Stimulated activated memory B cell treated with anti-CD40 and anti-IgM and Interleukin-4, amounts not matched to agents 10 μg/mL and 1 μg/mL and 100 μg/mL, for 72 hours (primary cell): ENCODE measurements around the gene MYO5A.
"Not testable (repeated sequence)": the region's sequence is repeated elsewhere in the genome, so short reads cannot be mapped to it uniquely, and the experiment has no call there.

Experiments used
- ATAC-seq: fragments of 150-1000 bp; cut with Tn5 transposase; 2 replicates; pipeline ENCODE4 v1.10.0; 2021
- H3K27ac Mint-ChIP-seq: one replicate; pipeline ENCODE4 v1.8.0; 2022; ENCODE audit warnings: mild to moderate bottlenecking, mixed read lengths
- H3K27me3 Mint-ChIP-seq: one replicate; pipeline ENCODE4 v1.8.0; 2022; ENCODE audit warnings: mixed read lengths
- H3K36me3 Mint-ChIP-seq: one replicate; pipeline ENCODE4 v1.8.0; 2022; ENCODE audit warnings: mixed read lengths
- H3K4me1 Mint-ChIP-seq: one replicate; pipeline ENCODE4 v1.8.0; 2022; ENCODE audit warnings: mixed read lengths
- H3K4me3 Mint-ChIP-seq: one replicate; pipeline ENCODE4 v1.8.0; 2022; ENCODE audit warnings: mild to moderate bottlenecking, moderate library complexity, mixed read lengths
- H3K9me3 Mint-ChIP-seq: one replicate; pipeline ENCODE4 v1.8.0; 2022; ENCODE audit warnings: mixed read lengths

MYO5A gene

GRCh38 chr15:52523647-52524046 is 5.0 kb downstream of the MYO5A start:
- Mint-ChIP-seq H3K4me1 (peaks cover 77% of the 10 kb centered on the region), H3K4me3 (no peak overlapping the region), H3K9me3 (no peaks in the 10 kb centered on the region), H3K36me3 (peaks cover 17% of the 10 kb centered on the region), H3K27me3 (no peaks in the 10 kb centered on the region), H3K27ac (no peak overlapping the region)
- no peak for ATAC-seq

GRCh38 chr15:52523192-52523591 is 5.5 kb downstream of the MYO5A start:
- Mint-ChIP-seq H3K36me3 (peaks cover 17% of the 10 kb centered on the region), H3K27me3 (no peaks in the 10 kb centered on the region), H3K9me3 (no peaks in the 10 kb centered on the region), H3K4me3 (no peak overlapping the region), H3K4me1 (peaks cover 80% of the 10 kb centered on the region), H3K27ac (no peak overlapping the region)
- no peak for ATAC-seq

DNA sequence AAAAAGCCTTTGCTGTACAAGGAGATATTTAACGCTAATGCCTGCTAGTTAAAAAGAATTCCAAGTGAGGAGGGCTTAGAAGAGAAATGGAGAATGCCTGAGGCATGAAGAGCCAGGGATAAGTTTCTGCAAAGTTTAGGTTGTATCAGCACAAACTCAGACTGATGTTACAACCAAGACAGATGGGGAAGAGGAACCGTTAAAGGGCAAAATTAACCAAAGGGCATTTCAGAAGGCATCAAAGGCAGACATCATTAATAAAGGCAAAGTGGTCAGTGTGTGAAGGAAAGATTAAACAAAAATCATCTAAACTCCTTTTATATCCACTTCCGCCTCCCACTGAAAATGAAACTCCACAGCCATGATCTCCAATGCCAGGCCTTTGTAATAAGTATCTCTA is 7.0 kb downstream of the MYO5A start:
- Mint-ChIP-seq H3K9me3 (no peaks in the 10 kb centered on the region), H3K36me3 (peaks cover 17% of the 10 kb centered on the region), H3K4me1 (peaks cover 69% of the 10 kb centered on the region), H3K27ac (peak overlapping the region; percentile 14), H3K4me3 (no peak overlapping the region), H3K27me3 (no peaks in the 10 kb centered on the region)
- no peak for ATAC-seq

DNA sequence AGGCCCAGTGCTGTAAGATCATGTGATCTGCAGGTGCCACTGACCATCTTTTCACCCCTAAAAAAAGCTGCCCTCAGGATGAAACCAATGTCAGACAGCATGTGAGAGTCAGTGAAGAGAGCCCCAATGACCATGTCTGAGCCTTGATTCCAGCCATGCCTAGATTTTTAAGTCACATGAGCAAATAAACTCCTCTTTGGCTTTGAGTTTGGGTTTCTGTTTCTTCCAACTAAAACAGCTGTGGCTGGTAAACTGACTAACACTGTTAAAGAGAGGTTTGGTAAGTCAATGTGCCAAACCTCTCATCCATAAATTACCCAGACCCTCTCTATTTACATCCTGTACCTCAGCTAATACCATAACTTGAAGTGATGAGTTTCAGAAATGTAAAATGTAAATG is 8.3 kb downstream of the MYO5A start:
- Mint-ChIP-seq H3K27me3 (no peaks in the 10 kb centered on the region), H3K27ac (no peak overlapping the region), H3K9me3 (no peaks in the 10 kb centered on the region), H3K36me3 (peaks cover 17% of the 10 kb centered on the region), H3K4me3 (no peak overlapping the region), H3K4me1 (peaks cover 63% of the 10 kb centered on the region)
- no peak for ATAC-seq

- no peak for ATAC-seq
- H3K27me3 Mint-ChIP-seq, result no peaks in the 10 kb centered on the region
- peaks cover 49% of the 10 kb centered on the region for H3K4me1 Mint-ChIP-seq
- H3K27ac Mint-ChIP-seq, result peak overlapping the region; percentile 4
- peaks cover 17% of the 10 kb centered on the region for H3K36me3 Mint-ChIP-seq
- H3K4me3 Mint-ChIP-seq, result no peak overlapping the region
- H3K9me3 Mint-ChIP-seq, result no peaks in the 10 kb centered on the region
Observed at GRCh38 chr15:52518487-52519371, 10.0 kb downstream of the MYO5A start.

GRCh38 chr15:52517014-52517413 is 11.7 kb downstream of the MYO5A start:
- no peaks in the 10 kb centered on the region for H3K27me3 Mint-ChIP-seq
- H3K27ac Mint-ChIP-seq, result no peak overlapping the region
- no peak for ATAC-seq
- no peak overlapping the region for H3K4me3 Mint-ChIP-seq
- peaks cover 9% of the 10 kb centered on the region for H3K36me3 Mint-ChIP-seq
- H3K9me3 Mint-ChIP-seq, result no peaks in the 10 kb centered on the region
- H3K4me1 Mint-ChIP-seq, result peaks cover 39% of the 10 kb centered on the region

DNA sequence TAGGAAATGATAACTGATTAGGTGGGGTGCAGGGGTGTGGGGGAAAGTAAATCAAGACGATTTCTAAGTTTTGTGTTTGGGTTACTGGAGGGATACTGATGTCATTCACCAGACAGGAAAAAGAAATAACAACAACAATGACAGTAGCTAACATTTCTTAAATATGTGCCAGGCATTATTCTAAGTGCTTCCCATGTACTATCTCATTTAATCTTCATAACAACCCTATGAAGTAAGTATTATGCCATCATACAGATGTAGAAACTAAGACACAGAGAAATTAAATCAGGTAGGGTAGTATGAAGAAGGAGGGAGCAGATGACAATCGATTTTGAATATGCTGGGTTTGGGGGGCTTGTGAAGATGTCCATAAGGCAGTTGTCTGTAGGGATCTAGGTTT is 13.3 kb downstream of the MYO5A start:
- no peak overlapping the region for H3K4me3 Mint-ChIP-seq
- no peak for ATAC-seq
- H3K4me1 Mint-ChIP-seq, result peaks cover 35% of the 10 kb centered on the region
- peaks cover 6% of the 10 kb centered on the region for H3K36me3 Mint-ChIP-seq
- H3K27me3 Mint-ChIP-seq, result no peaks in the 10 kb centered on the region
- H3K9me3 Mint-ChIP-seq, result no peaks in the 10 kb centered on the region
- H3K27ac Mint-ChIP-seq, result no peak overlapping the region

GRCh38 chr15:52514482-52514881 is 14.2 kb downstream of the MYO5A start:
- H3K9me3 Mint-ChIP-seq, result no peaks in the 10 kb centered on the region
- no peak overlapping the region for H3K4me3 Mint-ChIP-seq
- H3K27ac Mint-ChIP-seq, result no peak overlapping the region

DNA sequence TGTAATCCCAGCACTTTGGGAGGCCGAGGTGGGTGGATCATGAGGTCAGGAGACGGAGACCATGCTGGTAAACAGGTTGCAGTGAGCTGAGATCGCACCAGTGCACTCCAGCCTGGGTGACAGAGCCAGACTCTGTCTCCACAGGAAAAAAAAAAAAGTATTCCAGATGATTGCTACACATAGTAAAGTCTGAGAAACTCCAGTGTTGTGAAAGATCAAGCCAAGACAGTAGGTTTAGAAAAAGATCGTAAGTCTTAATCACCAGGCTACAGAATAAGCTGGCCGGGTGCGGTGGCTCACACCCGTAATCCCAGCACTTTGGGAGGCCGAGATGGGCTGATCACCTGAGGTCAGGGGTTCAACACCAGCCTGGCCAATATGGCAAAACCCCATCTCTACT is 15.8 kb downstream of the MYO5A start:
- not testable (repeated sequence) for H3K4me3 Mint-ChIP-seq, H3K9me3 Mint-ChIP-seq, ATAC-seq, H3K36me3 Mint-ChIP-seq, H3K27ac Mint-ChIP-seq, H3K27me3 Mint-ChIP-seq
- peaks cover 38% of the 10 kb centered on the region for H3K4me1 Mint-ChIP-seq

More at GRCh38 chr15:52514482-52514881, 14.2 kb downstream of the MYO5A start:
- Mint-ChIP-seq H3K27me3 (no peaks in the 10 kb centered on the region), H3K36me3 (peaks cover 6% of the 10 kb centered on the region), H3K4me1 (peaks cover 37% of the 10 kb centered on the region)
- no peak for ATAC-seq

- Mint-ChIP-seq H3K9me3 (no peaks in the 10 kb centered on the region), H3K27me3 (no peaks in the 10 kb centered on the region), H3K4me3 (no peak overlapping the region), H3K27ac (no peak overlapping the region), H3K36me3 (no peaks in the 10 kb centered on the region), H3K4me1 (peaks cover 45% of the 10 kb centered on the region)
- ATAC-seq, result no peak
Observed at GRCh38 chr15:52511084-52511483, 17.6 kb downstream of the MYO5A start.

DNA sequence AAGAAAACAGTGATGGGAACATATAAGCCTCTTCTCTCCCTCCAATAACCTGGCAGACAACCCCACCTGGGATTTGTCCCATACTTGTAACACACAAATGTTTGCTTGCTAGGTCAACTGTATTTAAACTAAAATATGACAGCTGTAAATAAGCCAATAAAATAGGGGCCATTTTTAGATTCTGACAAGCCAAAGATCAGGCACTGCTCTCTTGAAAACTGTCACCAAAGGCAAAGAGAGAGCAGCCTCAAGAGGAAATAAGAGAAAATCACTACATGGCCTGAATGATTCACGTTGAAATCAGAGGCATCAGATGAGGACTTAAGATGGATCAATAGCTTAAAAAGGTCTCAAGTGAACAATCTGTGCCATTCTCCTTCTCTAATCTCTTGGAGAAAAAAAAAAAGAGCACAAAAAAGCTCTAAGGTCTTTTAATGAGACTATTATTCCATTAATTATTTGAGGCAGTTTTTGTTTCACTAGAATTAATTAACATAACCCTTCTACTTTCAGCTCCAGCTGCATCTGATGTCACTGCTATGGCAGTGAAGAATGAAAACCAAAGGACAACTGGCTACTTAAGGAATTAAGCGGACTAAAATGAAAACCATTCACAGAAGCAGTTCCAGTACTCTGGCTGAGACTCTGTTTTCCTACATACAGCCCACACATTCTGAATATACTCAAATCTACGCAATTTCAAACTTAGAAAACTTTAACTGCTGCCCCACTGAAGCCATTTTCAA is 19.0 kb downstream of the MYO5A start:
- Mint-ChIP-seq H3K27ac (peak overlapping the region; percentile 48), H3K4me3 (no peak overlapping the region)

GRCh38 chr15:52506549-52506948 is 22.1 kb downstream of the MYO5A start:
- Mint-ChIP-seq H3K4me1 (peaks cover 70% of the 10 kb centered on the region), H3K36me3 (peaks cover 6% of the 10 kb centered on the region), H3K9me3 (no peaks in the 10 kb centered on the region), H3K4me3 (no peak overlapping the region), H3K27ac (no peak overlapping the region), H3K27me3 (no peaks in the 10 kb centered on the region)
- ATAC-seq, result no peak

More for the DNA sequence above, 19.0 kb downstream of the MYO5A start:
- H3K4me1 Mint-ChIP-seq, result peaks cover 53% of the 10 kb centered on the region
- no peak for ATAC-seq
- H3K27me3 Mint-ChIP-seq, result no peaks in the 10 kb centered on the region
- H3K36me3 Mint-ChIP-seq, result no peaks in the 10 kb centered on the region
- H3K9me3 Mint-ChIP-seq, result no peaks in the 10 kb centered on the region

DNA sequence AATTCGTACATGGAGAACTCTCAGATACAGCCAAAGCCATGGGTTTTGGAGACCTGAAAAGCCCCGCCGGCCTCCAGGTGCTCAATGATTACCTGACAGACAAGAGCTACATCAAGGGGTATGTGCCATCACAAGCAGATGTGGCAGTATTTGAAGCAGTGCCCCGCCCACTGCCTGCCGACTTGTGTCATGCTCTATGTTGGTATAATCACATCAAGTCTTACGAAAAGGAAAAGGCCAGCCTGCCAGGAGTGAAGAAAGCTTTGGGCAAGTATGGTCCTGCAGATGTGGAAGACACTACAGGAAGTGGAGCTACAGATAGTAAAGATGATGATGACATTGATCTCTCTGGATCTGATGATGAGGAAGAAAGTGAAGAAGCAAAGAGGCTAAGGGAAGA is 23.5 kb downstream of the MYO5A start:
- peak overlapping the region; percentile 34 for H3K27ac Mint-ChIP-seq
- no peaks in the 10 kb centered on the region for H3K27me3 Mint-ChIP-seq
- peaks cover 56% of the 10 kb centered on the region for H3K4me1 Mint-ChIP-seq
- no peaks in the 10 kb centered on the region for H3K9me3 Mint-ChIP-seq
- H3K36me3 Mint-ChIP-seq, result peaks cover 6% of the 10 kb centered on the region
- no peak for ATAC-seq
- H3K4me3 Mint-ChIP-seq, result no peak overlapping the region

DNA sequence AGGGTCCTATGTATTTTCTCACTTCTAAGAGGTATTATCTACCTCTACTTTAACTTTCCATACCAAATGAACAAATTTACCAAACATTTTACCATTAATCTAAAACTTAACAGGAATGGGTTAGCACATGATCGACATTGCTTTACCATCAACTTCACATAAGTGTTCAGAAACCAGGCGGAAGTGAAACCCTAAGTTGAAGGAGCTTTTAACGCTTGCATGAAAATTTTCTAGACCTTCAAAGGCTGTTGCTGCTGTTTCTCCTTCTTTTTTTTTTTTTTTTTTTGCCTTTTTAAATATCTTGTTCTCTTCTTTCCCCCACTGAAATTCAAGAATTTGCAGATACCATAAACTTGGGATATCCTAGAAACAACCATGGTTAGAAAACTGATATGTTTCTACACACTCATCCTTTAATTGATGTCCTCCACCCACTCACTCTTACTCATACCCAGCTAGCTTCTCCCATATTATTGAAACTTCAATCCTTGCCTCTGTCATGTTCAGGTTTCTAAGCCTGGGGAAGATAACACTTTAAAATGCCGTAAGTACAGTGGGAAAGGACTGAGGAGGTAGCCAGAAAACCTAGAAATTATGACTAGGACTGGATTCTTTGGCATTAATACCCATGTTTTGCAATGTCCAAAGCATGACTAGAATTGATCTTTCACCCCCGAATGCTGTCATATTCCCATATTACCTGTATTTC is 24.7 kb downstream of the MYO5A start:
- peaks cover 48% of the 10 kb centered on the region for H3K4me1 Mint-ChIP-seq
- peak overlapping the region; percentile 64 for H3K4me3 Mint-ChIP-seq
- peak overlapping the region; percentile 58 for H3K27ac Mint-ChIP-seq
- peaks cover 6% of the 10 kb centered on the region for H3K36me3 Mint-ChIP-seq
- H3K9me3 Mint-ChIP-seq, result no peaks in the 10 kb centered on the region
- no peaks in the 10 kb centered on the region for H3K27me3 Mint-ChIP-seq
- peak; percentile 88 for ATAC-seq

- no peak for ATAC-seq
- Mint-ChIP-seq H3K27ac (peak overlapping the region; percentile 79), H3K27me3 (no peaks in the 10 kb centered on the region), H3K36me3 (peaks cover 6% of the 10 kb centered on the region), H3K4me3 (no peak overlapping the region), H3K4me1 (peaks cover 41% of the 10 kb centered on the region), H3K9me3 (no peaks in the 10 kb centered on the region)
Observed at GRCh38 chr15:52502608-52503007, 26.1 kb downstream of the MYO5A start.
